Stomach (tissue), 9 donors: ENCODE results near the gene ODAD2. TPM values are rescaled to one million over a fixed set of nuclear protein-coding genes. Genes with fewer than 3 reads are reported as not detected.

Experiments
- DNase-seq, 2 donors: peaks; one replicate each; pipeline versions ENCODE4 v3.0.0 to v3.0.0-alpha.2; 2013 to 2019
- H3K27ac ChIP-seq, 5 donors: fragments of 200-600 bp in 4 of 5; sonication (generic) in 4 of 5; one replicate each; pipeline ENCODE4 v1.5.1; 2013 to 2019; ENCODE audit warnings: mild to moderate bottlenecking in 1 of 5, moderate library complexity in 1 of 5
- H3K27me3 ChIP-seq, 3 donors: fragments of 200-600 bp; sonication (generic); one replicate each; pipeline ENCODE4 v1.5.1; 2017 to 2019; ENCODE audit warnings: mixed run types in 1 of 3
- H3K36me3 ChIP-seq, 4 donors: fragments of 200-600 bp; sonication (generic); 1 replicate in 3 of 4; 2 replicates in 1 of 4; pipeline ENCODE4 v1.5.1; 2016 to 2019
- H3K4me1 ChIP-seq, 4 donors: fragments of 200-600 bp; sonication (generic); one replicate each; pipeline ENCODE4 v1.5.1; 2016 to 2019
- H3K4me3 ChIP-seq, 4 donors: fragments of 200-600 bp; sonication (generic) in 3 of 4; one replicate each; pipeline ENCODE4 v1.5.1; 2016 to 2019; ENCODE audit warnings: mild to moderate bottlenecking in 1 of 4
- H3K9me3 ChIP-seq, 4 donors: fragments of 200-600 bp; sonication (generic); one replicate each; pipeline ENCODE4 v1.5.1; 2016 to 2019
- CTCF ChIP-seq, 7 experiments: fragments of 450-650 bp in 4 of 7; fragments of 200-600 bp in 3 of 7; sonication (generic) in 3 of 7; IDR thresholded peaks; one replicate each; pipeline ENCODE4 v1.5.1; 2016 to 2019; ENCODE audit warnings: antibody characterized with exemption in 7 of 7, control low read depth in 2 of 7, mild to moderate bottlenecking in 1 of 7
- EP300 ChIP-seq: sonication (generic); formaldehyde crosslinking; IDR thresholded peaks from one replicate; pipeline ENCODE4 v1.6.1; 2017; ENCODE audit warnings: antibody characterized with exemption
- POLR2A ChIP-seq, 4 donors: fragments of 450-650 bp; IDR thresholded peaks; one replicate each; pipeline ENCODE4 v1.6.1; 2016; ENCODE audit warnings: antibody characterized with exemption in 4 of 4, control low read depth in 2 of 4, mild to moderate bottlenecking in 1 of 4, moderate library complexity in 1 of 4
- POLR2AphosphoS5 ChIP-seq, 3 donors: sonication (generic); formaldehyde crosslinking; IDR thresholded peaks; one replicate each; pipeline ENCODE4 v1.6.1; 2016; ENCODE audit warnings: antibody characterized with exemption in 3 of 3
- WGBS, 5 donors: extraction: QIAGEN DNeasy Blood & Tissue Kit in 3 of 5; methylation state at CpG; one replicate each; pipeline versions ENCODE4 v1.1.5 to v1.1.7; 2013 to 2018; 5-methylcytosine and 5-hydroxymethylcytosine counted together
- intact Hi-C: fragments of 100-400 bp; cut with DNase I; formaldehyde crosslinking; loops from one replicate; pipeline ENCODE4 v1.15.1; 2023; ENCODE audit warnings: low total_unique reads
- polyA plus RNA-seq, 3 donors: library from polyadenylated mRNA; stranded (reverse); fragments of 200-250 nt; gene quantifications; one replicate each; pipeline ENCODE4 v1.2.3, GENCODE V29; 2013
- total RNA-seq, 5 donors: library from RNA; depleted of rRNA; stranded (reverse); fragments of >200 nt; gene quantifications; one replicate each; pipeline versions ENCODE4 v1.1.0 to v1.2.3, GENCODE V29; 2014 to 2016
- donor health status: healthy with polysubstance abuse.
- donor health status: Bipolar disorder and iron deficiency.
- donor health status: healthy.

ODAD2 gene
- total and polyA plus RNA-seq, 8 donors, result 0.05 to 0.37 (median 0.12) TPM; not detected in 5

GRCh38 chr10:27822301-27822700 lies 176.6 kb downstream of the ODAD2 start:
- H3K27ac ChIP-seq, result no peak overlapping the region
- WGBS, 5 donors, result 56 to 69% (median 62%) methylated on average over 4 of the region's 4 CpGs
- peaks cover 4 to 26% (median 7%) of the 10 kb centered on the region in 4 donors for H3K4me1 ChIP-seq
- H3K27me3 ChIP-seq, result no peaks in the 10 kb centered on the region
- no peak for TF ChIP-seq EP300
- intact Hi-C loops, result no loop called here
- no peak overlapping the region for H3K4me3 ChIP-seq
- H3K36me3 ChIP-seq, result no peaks in the 10 kb centered on the region
- H3K9me3 ChIP-seq, result peaks cover 0 to 11% (median 2%) of the 10 kb centered on the region in 4 donors
- DNase-seq, result peak in 1 of 2 donors; percentile 63

GRCh38 chr10:27820637-27821036 lies 178.2 kb downstream of the ODAD2 start:
- intact Hi-C loops, result no loop called here
- H3K36me3 ChIP-seq, result no peaks in the 10 kb centered on the region
- H3K9me3 ChIP-seq, result peaks cover 0 to 11% (median 2%) of the 10 kb centered on the region in 4 donors
- H3K27me3 ChIP-seq, result no peaks in the 10 kb centered on the region
- WGBS, 5 donors, result 54 to 79% (median 66%) methylated on average over 3 of the region's 3 CpGs
- no peak for TF ChIP-seq POLR2AphosphoS5 (IDR thresholded peaks at IDR 0.05)
- TF ChIP-seq CTCF (IDR thresholded peaks at IDR 0.05), result no peak
- TF ChIP-seq POLR2A (IDR thresholded peaks at IDR 0.05), result no peak
- no peak for TF ChIP-seq EP300
- peak overlapping the region in 3 of 5 donors; percentile 20 to 48 (median 40) for H3K27ac ChIP-seq
- DNase-seq, result no peak
- H3K4me1 ChIP-seq, result peaks cover 4 to 26% (median 7%) of the 10 kb centered on the region in 4 donors
- H3K4me3 ChIP-seq, result no peak overlapping the region

- Histone ChIP-seq H3K9me3 (peaks cover 0 to 9% (median 2%) of the 10 kb centered on the region in 4 donors), H3K27ac (peak overlapping the region in 4 of 5 donors; percentile 20 to 48 (median 34)), H3K4me1 (peaks cover 4 to 26% (median 7%) of the 10 kb centered on the region in 4 donors), H3K27me3 (no peaks in the 10 kb centered on the region), H3K36me3 (no peaks in the 10 kb centered on the region), H3K4me3 (no peak overlapping the region)
- TF ChIP-seq POLR2AphosphoS5 (IDR thresholded peaks at IDR 0.05) (peak in 2 of 3 donors; percentile 18 to 74), CTCF (IDR thresholded peaks at IDR 0.05) (no peak)
- intact Hi-C loops, result no loop called here
- peak in 1 of 2 donors; percentile 60 for DNase-seq
- WGBS, 5 donors, result 64 to 74% (median 66%) methylated on average over 9 of the region's 9 CpGs
Observed at GRCh38 chr10:27819781-27820531, 178.9 kb downstream of the ODAD2 start.

GRCh38 chr10:27816320-27816719 lies 182.6 kb downstream of the ODAD2 start:
- H3K4me1 ChIP-seq, result peaks cover 4 to 16% (median 7%) of the 10 kb centered on the region in 4 donors
- intact Hi-C loops, result no loop called here
- 66 to 82% (median 69%) methylated on average over 1 of the region's 1 CpG for WGBS, 5 donors
- no peak for DNase-seq
- no peak overlapping the region for H3K4me3 ChIP-seq
- H3K9me3 ChIP-seq, result no peaks in the 10 kb centered on the region
- no peaks in the 10 kb centered on the region for H3K36me3 ChIP-seq
- no peak overlapping the region for H3K27ac ChIP-seq
- TF ChIP-seq EP300 (no peak), CTCF (IDR thresholded peaks at IDR 0.05) (no peak), POLR2A (IDR thresholded peaks at IDR 0.05) (no peak), POLR2AphosphoS5 (IDR thresholded peaks at IDR 0.05) (no peak)
- H3K27me3 ChIP-seq, result no peaks in the 10 kb centered on the region

- no peak overlapping the region for H3K27ac ChIP-seq
- no peaks in the 10 kb centered on the region for H3K9me3 ChIP-seq
- no peak for DNase-seq
- 82 to 91% (median 86%) methylated on average over 2 of the region's 2 CpGs for WGBS, 5 donors
- no peaks in the 10 kb centered on the region for H3K27me3 ChIP-seq
- TF ChIP-seq CTCF (IDR thresholded peaks at IDR 0.05), result no peak
- H3K4me1 ChIP-seq, result peaks cover 4 to 11% (median 7%) of the 10 kb centered on the region in 4 donors
- no peaks in the 10 kb centered on the region for H3K36me3 ChIP-seq
- intact Hi-C loops, result no loop called here
- H3K4me3 ChIP-seq, result no peak overlapping the region
Observed at GRCh38 chr10:27815846-27816245, 183.0 kb downstream of the ODAD2 start.
